NCI-H2081 (cell line): ENCODE data around the gene CDR2L.
"Not testable (repeated sequence)": the region's sequence is repeated elsewhere in the genome, so short reads cannot be mapped to it uniquely, and the experiment has no call there.

Source experiments
- DNase-seq, 2 experiments: peaks; one replicate each; lab custom pipeline; 2025; lab: John Stamatoyannopoulos, UW

CDR2L gene

GRCh38 chr17:74981979-74982662 lies 5.3 kb upstream of the CDR2L start:
- DNase-seq, result peak; percentile 91

DNA sequence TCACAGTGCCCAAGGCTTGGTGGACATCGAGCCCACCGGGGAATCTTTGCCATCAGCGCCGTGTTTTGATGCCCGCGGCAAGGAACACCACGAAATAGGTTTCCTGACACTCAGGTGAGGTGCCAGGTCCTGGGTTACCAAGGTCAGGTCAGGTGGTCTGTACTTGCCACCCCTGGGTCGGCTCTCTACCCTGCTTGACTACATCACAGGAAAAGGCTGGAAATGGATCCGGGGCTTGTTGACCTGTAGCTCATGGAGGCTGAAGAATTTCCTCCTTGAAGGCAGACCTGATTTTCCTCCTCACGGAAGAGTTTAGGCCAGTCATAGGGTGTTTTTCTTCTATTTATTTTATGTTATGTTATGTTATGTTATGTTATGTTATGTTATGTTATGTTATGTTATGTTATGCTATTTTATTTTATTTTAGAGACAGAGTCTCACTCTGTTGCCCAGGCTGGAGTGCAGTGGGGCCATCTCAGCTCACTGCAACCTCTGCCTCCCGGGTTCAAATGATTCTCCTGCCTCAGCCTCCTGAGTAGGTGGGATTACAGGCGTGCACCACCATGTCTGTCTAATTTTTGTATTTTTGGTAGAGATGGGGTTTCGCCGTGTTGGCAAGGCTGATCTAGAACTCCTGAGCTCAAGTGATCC lies 4.6 kb upstream of the CDR2L start:
- DNase-seq, result peak in 1 of 2 experiments; percentile 21

GRCh38 chr17:74986206-74986576 lies 1.2 kb upstream of the CDR2L start:
- DNase-seq, result no peak

- DNase-seq, result peak; percentile 31 to 47
Measured at GRCh38 chr17:74987909-74988711, 678 bp downstream of the CDR2L start.

GRCh38 chr17:74990581-74991105 lies 3.2 kb downstream of the CDR2L start:
- no peak for DNase-seq

GRCh38 chr17:74992223-74992622 lies 4.8 kb downstream of the CDR2L start:
- DNase-seq, result no peak

GRCh38 chr17:74994440-74994839 lies 7.0 kb downstream of the CDR2L start:
- DNase-seq, result no peak

GRCh38 chr17:74995847-74996246 lies 8.4 kb downstream of the CDR2L start:
- DNase-seq, result no peak

DNA sequence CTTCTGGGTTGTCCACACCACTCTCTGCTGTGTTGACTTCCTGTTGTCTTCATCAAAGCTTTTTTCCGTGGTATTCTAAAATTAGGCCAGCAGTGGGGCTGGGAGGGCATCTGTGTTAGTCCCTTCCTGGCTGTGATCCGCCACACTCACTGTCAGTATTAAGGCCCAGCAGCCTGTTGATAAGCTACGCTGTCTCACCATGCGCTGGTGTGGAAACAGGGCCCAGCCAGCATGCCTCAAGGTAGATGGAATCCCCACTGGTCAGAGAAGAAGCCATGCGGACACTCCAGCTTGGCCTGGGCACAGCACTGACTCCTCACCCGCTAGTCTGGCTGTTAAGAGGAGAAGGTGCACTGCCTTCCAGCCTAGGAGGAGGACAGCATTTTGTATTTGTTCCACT lies 11.4 kb downstream of the CDR2L start:
- DNase-seq, result no peak

- no peak for DNase-seq
Measured at GRCh38 chr17:74999523-74999922, 12.1 kb downstream of the CDR2L start.

GRCh38 chr17:75001915-75002843 lies 14.7 kb downstream of the CDR2L start:
- peak in 1 of 2 experiments; percentile 47 for DNase-seq

DNA sequence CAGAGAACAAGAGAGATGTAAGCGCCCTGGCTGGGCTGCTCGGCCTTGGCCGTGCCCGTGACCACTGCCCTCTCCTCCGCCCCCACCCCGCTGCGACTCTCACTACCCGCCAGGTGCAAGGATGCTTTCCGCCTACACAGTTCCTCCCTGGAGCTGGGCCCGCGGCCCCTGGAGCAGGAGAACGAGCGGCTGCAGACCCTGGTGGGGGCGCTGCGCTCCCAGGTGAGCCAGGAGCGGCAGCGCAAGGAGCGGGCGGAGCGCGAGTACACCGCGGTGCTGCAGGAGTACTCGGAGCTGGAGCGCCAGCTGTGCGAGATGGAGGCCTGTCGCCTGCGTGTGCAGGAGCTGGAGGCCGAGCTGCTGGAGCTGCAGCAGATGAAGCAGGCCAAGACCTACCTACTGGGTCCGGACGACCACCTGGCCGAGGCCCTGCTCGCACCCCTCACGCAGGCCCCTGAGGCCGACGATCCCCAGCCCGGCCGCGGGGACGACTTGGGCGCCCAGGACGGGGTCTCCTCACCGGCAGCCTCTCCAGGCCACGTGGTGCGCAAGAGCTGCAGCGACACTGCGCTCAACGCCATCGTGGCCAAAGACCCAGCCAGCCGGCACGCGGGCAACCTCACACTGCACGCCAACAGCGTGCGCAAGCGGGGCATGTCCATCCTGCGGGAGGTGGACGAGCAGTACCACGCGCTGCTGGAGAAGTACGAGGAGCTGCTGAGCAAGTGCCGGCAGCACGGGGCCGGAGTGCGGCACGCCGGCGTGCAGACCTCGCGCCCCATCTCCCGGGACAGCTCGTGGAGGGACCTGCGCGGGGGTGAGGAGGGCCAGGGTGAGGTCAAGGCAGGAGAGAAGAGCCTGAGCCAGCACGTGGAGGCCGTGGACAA lies 15.9 kb downstream of the CDR2L start:
- no peak for DNase-seq

DNA sequence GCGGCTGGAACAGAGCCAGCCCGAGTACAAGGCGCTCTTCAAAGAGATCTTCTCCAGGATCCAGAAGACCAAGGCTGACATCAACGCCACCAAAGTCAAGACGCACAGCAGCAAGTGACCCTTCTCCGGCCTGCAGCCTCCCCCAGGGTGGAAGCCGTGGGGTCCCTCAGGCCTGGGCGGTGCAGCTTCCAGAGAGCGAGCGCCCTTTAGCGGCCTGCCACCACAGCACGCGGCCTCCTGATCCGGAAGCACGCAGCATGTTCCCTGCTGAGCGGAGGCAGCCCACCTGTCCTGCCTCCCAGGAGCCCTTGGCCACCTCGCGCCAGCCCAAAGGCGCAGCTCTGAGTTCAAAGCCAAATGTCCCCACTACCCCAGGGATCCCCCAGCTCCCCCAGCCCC lies 16.5 kb downstream of the CDR2L start:
- DNase-seq, result no peak

DNA sequence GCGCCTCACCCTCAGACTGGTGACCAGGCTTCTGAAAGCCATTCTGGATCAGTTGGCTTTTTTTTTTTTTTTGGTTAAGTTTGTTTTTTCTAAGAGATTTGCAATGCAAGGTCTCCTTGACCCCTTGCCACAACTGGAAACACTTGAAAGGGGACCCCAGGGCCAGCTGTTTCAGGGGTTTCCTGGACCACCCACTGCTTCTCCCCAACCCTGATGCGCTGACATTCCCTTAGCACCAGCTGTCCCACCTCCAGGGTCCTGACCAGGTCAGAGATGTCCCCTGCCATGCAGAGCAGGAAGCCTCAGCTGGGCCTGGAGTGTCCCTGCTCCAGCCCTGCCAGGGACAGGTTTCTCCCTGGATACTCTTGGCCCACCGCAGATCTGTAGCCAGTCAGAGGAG lies 16.9 kb downstream of the CDR2L start:
- no peak for DNase-seq

DNA sequence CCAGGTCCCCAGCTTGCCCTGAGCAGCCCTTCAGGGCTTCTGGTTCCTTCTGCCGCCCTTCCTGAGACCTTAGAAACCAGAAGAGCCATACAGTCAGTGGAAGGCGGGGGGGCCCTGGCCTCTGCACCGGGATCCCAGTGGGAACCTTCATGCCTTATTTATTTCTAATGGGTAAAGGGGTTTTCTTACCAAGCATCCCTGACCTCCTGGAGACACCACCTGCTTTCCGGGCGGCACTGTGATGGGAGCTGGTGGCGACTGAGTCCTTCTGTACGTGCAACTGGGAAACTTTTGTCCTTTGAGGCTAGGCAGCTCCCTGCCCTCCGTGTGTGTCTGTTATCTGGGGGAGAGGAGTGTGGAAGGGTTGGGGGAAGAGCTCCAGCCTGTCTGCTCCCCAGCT lies 17.9 kb downstream of the CDR2L start:
- no peak for DNase-seq

DNA sequence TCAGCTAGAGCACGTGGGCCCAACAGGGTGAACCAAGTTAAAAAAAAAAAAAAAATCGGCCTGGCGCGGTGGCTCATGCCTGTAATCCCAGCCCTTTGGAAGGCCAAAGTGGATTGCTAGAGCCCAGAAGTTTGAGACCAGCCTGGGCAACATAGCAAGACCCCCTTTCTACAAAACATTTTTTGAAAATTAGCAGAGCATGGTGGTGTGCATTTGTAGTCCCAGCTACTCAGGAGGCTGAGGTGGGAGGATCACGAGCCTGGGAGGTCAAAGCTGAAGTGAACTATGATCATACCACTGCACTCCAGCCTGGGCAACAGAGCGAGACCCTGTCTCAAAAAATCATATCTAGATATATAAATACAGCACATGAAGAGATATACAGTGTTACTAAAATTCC lies 18.7 kb downstream of the CDR2L start:
- DNase-seq, result not testable (repeated sequence)

DNA sequence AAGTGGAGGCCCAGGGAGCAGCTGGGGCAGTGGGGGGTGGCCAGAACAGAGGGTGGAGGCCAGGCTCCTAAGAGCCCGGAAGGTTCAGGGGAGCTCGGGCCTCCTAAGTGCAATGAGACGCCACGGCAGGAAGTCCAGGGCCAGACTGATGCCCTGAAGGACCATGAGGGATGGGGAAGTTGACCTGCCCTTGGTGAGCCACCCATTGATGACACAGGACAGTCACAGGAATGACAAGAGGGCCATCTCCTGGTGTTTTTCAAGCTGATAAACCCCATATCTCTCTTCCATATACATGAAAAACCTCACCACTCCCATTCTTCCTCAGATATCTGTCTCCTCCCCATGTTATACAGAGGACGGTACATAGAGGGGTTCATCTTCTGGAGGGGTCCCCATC lies 19.2 kb downstream of the CDR2L start:
- DNase-seq, result no peak

DNA sequence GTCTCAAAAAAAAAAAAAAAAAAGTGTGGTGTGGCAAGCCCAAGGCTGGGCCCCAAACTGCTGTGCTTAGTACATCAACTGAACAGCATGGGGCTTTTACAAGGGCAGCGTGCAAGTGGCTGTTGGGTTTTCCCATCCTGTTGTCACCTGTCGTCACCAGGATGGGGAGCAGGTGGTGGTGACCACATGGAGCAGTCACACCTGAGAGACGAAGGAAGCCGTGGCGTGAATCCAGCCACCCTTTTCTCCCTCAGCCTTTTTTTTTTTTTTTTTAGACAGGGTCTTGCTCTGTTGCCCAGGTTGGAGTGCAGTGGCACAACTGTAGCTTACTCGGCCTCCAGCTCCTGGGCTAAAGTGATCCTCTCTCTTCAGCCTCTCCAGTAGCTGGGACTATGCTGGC lies 20.9 kb downstream of the CDR2L start:
- peak; percentile 24 to 68 for DNase-seq

DNA sequence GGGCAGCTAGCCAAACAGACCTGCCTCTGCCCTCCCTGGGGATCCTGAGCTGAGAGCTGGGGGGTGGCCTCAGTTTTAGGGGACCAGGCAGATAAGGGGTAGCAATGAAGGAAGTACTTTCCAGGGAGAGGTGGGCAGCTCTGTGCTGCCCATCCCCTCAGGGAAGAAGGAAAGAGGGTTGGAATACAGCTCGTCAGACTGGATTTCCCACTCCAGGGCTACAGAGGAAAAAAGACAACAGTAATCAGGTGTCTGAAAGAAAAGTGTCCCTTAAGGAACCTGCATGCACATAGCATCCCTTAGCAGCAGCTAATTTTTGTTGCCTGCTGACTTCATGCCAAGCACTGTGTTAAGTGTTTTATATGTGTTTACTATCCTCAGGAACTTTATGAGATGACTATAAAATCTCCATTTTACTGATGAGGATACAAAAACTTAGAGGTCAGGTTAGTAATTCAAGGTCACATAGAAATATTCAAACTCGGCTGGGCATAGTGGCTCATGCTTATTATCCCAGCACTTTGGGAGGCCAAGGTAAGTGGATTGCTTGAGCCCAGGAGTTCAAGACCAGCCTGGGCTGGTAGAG lies 21.8 kb downstream of the CDR2L start:
- no peak for DNase-seq

DNA sequence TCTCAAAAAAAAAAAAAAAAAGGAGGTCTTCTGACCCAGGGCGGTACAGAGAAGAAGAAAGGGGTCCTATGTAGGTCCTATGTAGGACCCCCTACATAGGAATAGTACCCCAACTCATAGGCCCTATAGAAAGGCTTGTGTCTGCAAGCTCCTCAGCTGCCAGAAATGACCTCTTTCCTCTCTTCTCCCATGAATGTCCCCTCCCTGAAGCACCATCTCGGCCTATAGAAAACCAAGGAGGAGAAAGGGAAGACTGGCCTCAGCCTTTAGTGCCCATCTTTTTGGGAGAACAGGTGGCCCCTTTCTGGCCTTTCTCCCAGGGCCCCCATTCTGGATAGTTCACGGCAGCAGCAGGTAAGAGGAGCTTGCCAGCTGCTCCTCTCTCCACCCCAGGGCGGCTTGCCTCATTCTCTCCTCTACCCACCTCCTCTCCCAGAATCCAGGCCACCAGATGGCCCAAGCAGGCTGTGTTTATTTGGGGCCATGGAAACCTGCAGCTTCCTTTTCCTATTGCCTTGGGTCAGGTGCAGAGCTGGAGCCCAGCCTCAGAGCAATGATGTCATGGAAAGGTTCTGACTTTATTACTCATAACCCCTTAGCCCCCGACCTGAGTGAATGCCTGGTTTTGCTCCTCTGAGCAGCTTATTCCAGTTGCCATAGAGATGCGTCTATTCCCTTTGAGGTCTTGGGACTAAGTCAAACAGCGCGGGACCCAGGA lies 23.4 kb downstream of the CDR2L start:
- peak; percentile 91 to 95 for DNase-seq
